Measurements from ENCODE around the gene CNOT11. TPM values are rescaled to one million over a fixed set of nuclear protein-coding genes. Genes with fewer than 3 reads are reported as not detected.
A peak's percentile ranks its signal among the peaks of the same experiment; 100 is the strongest.

Gene CNOT11
- total and polyA plus RNA-seq, 2 donors (not counting 1 experiment from before 2014, with no cell fraction given), result 16.3 to 53.1 TPM

GRCh38 chr2:101305492-101306078 lies 52.9 kb downstream of the CNOT11 start:
- peaks cover 2% of the 10 kb centered on the region for H4K20me1 ChIP-seq (ENCODE audit: control insufficient read depth, extremely low read depth, insufficient read depth, low read length)
- H3K9ac ChIP-seq (ENCODE audit: insufficient read depth, low read length), result no peak overlapping the region
- no peaks in the 10 kb centered on the region for H3K27me3 ChIP-seq (ENCODE audit: control insufficient read depth, insufficient read depth, low read length)
- H3K79me2 ChIP-seq (ENCODE audit: control insufficient read depth, insufficient read depth, low read length), result peaks cover 75% of the 10 kb centered on the region
- no peak overlapping the region for H2AFZ ChIP-seq (ENCODE audit: low read length)
- peak; percentile 47 to 89 for DNase-seq (ENCODE audit: low read depth in 2 of 2)
- H3K4me2 ChIP-seq (ENCODE audit: extremely low read depth, insufficient read depth, low read length), result peak overlapping the region; percentile 99
- H3K4me3 ChIP-seq (replicated peaks in 1 of 4; ENCODE audit: control extremely low read depth in 1 of 4, insufficient read depth in 1 of 4, low read depth in 3 of 4, low read length in 4 of 4), result peak overlapping the region in 3 of 4 experiments; percentile 71 to 83 (median 75)
- H3K36me3 ChIP-seq (ENCODE audit: control insufficient read depth, insufficient read depth, low read length), result peaks cover 2% of the 10 kb centered on the region
- H3K4me1 ChIP-seq (ENCODE audit: control insufficient read depth, extremely low read depth, insufficient read depth, low read length), result peaks cover 9% of the 10 kb centered on the region
- H3K9me3 ChIP-seq (ENCODE audit: control insufficient read depth, insufficient read depth, low read depth, low read length), result no peaks in the 10 kb centered on the region
- H3K27ac ChIP-seq (ENCODE audit: insufficient read depth, low read length), result no peak overlapping the region
- TF ChIP-seq EZH2 (IDR thresholded peaks at IDR 0.05; ENCODE audit: low read length, missing control alignments) (no peak), CTCF (conservative IDR thresholded peaks at IDR 0.05 in 1 of 2, IDR thresholded peaks at IDR 0.05 in 1 of 2; ENCODE audit: low read depth in 1 of 2, low read length in 2 of 2) (no peak)

GRCh38 chr2:101306410-101306809 lies 53.7 kb downstream of the CNOT11 start:
- H3K9ac ChIP-seq (ENCODE audit: insufficient read depth, low read length), result peak overlapping the region; percentile 34
- no peaks in the 10 kb centered on the region for H3K9me3 ChIP-seq (ENCODE audit: control insufficient read depth, insufficient read depth, low read depth, low read length)
- H3K36me3 ChIP-seq (ENCODE audit: control insufficient read depth, insufficient read depth, low read length), result peaks cover 2% of the 10 kb centered on the region
- no peaks in the 10 kb centered on the region for H3K27me3 ChIP-seq (ENCODE audit: control insufficient read depth, insufficient read depth, low read length)
- no peak overlapping the region for H2AFZ ChIP-seq (ENCODE audit: low read length)
- H4K20me1 ChIP-seq (ENCODE audit: control insufficient read depth, extremely low read depth, insufficient read depth, low read length), result peaks cover 2% of the 10 kb centered on the region
- peak overlapping the region; percentile 56 to 83 (median 73) for H3K4me3 ChIP-seq (replicated peaks in 1 of 4; ENCODE audit: control extremely low read depth in 1 of 4, insufficient read depth in 1 of 4, low read depth in 3 of 4, low read length in 4 of 4)
- H3K4me1 ChIP-seq (ENCODE audit: control insufficient read depth, extremely low read depth, insufficient read depth, low read length), result peaks cover 9% of the 10 kb centered on the region
- peak overlapping the region; percentile 68 for H3K27ac ChIP-seq (ENCODE audit: insufficient read depth, low read length)
- DNase-seq (ENCODE audit: low read depth in 2 of 2), result no peak
- TF ChIP-seq CTCF (conservative IDR thresholded peaks at IDR 0.05 in 1 of 2, IDR thresholded peaks at IDR 0.05 in 1 of 2; ENCODE audit: low read depth in 1 of 2, low read length in 2 of 2) (no peak), EZH2 (IDR thresholded peaks at IDR 0.05; ENCODE audit: low read length, missing control alignments) (no peak)
- peaks cover 67% of the 10 kb centered on the region for H3K79me2 ChIP-seq (ENCODE audit: control insufficient read depth, insufficient read depth, low read length)
- H3K4me2 ChIP-seq (ENCODE audit: extremely low read depth, insufficient read depth, low read length), result peak overlapping the region; percentile 99

GRCh38 chr2:101307503-101307902 lies 54.8 kb downstream of the CNOT11 start:
- H3K4me3 ChIP-seq (replicated peaks in 1 of 4; ENCODE audit: control extremely low read depth in 1 of 4, insufficient read depth in 1 of 4, low read depth in 3 of 4, low read length in 4 of 4), result peak overlapping the region; percentile 56 to 83 (median 73)
- H2AFZ ChIP-seq (ENCODE audit: low read length), result peak overlapping the region; percentile 37
- peaks cover 2% of the 10 kb centered on the region for H3K36me3 ChIP-seq (ENCODE audit: control insufficient read depth, insufficient read depth, low read length)
- H3K9ac ChIP-seq (ENCODE audit: insufficient read depth, low read length), result peak overlapping the region; percentile 84
- peaks cover 57% of the 10 kb centered on the region for H3K79me2 ChIP-seq (ENCODE audit: control insufficient read depth, insufficient read depth, low read length)
- peaks cover 2% of the 10 kb centered on the region for H4K20me1 ChIP-seq (ENCODE audit: control insufficient read depth, extremely low read depth, insufficient read depth, low read length)
- H3K4me2 ChIP-seq (ENCODE audit: extremely low read depth, insufficient read depth, low read length), result peak overlapping the region; percentile 99
- H3K4me1 ChIP-seq (ENCODE audit: control insufficient read depth, extremely low read depth, insufficient read depth, low read length), result peaks cover 9% of the 10 kb centered on the region
- no peaks in the 10 kb centered on the region for H3K27me3 ChIP-seq (ENCODE audit: control insufficient read depth, insufficient read depth, low read length)
- H3K27ac ChIP-seq (ENCODE audit: insufficient read depth, low read length), result peak overlapping the region; percentile 68
- no peak for DNase-seq (ENCODE audit: low read depth in 2 of 2)
- TF ChIP-seq CTCF (conservative IDR thresholded peaks at IDR 0.05 in 1 of 2, IDR thresholded peaks at IDR 0.05 in 1 of 2; ENCODE audit: low read depth in 1 of 2, low read length in 2 of 2) (no peak), EZH2 (IDR thresholded peaks at IDR 0.05; ENCODE audit: low read length, missing control alignments) (no peak)
- no peaks in the 10 kb centered on the region for H3K9me3 ChIP-seq (ENCODE audit: control insufficient read depth, insufficient read depth, low read depth, low read length)
